HG03378 (cell line): ENCODE measurements around the gene BBS9.
"Not testable (repeated sequence)": the region's sequence is repeated elsewhere in the genome, so short reads cannot be mapped to it uniquely, and the experiment has no call there.

Source experiments
- ATAC-seq: cut with Tn5 transposase; IDR thresholded peaks from one replicate; pipeline ENCODE4 v1.9.1; 2021; ENCODE audit warnings: mild to moderate bottlenecking, moderate library complexity; ENCODE audit not compliant: unreplicated experiment

Gene BBS9

GRCh38 chr7:33192695-33193291, 63.4 kb downstream of the BBS9 start:
- no peak for ATAC-seq

GRCh38 chr7:33193308-33193864, 64.0 kb downstream of the BBS9 start:
- ATAC-seq: peak; percentile 39

DNA sequence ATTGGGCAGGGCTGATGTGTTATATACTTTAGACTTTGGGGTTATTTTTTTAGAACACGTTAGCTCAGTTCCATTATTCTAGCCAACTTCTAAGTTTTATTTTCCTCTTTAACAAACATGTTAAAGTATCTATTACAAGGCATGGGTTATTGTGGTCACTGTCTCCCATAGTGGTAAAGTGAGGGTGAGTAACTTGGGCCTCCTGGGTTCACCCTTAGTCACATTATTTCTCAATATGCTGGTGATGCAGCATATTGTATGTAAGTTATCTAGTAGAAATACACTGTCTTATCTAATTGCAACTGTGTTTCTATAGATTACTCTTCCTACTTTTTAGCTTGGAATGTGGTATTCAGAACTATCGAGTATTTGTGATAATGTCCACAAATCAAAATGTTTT, 65.9 kb downstream of the BBS9 start:
- ATAC-seq: no peak

DNA sequence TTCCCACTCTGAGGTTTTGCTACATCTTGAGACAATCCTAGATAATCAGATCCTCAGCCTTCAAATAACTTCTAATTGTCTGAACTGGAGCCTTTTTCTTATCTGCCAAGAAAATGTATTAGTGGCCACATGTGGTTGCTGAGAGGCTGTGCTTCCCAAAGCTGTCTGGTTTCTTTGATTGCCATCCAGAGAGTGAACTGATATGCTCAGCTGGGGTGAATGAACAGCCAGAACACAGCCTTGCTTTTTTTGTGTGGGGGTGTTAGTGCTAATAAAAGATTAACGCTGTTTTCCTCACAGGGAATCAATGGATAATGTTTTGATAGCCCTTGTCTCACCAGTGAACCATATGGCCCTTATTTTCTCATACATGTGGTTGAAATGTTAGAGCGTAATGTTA, 66.9 kb downstream of the BBS9 start:
- ATAC-seq: no peak

- ATAC-seq: no peak
Observed at GRCh38 chr7:33200282-33200681, 70.9 kb downstream of the BBS9 start.

DNA sequence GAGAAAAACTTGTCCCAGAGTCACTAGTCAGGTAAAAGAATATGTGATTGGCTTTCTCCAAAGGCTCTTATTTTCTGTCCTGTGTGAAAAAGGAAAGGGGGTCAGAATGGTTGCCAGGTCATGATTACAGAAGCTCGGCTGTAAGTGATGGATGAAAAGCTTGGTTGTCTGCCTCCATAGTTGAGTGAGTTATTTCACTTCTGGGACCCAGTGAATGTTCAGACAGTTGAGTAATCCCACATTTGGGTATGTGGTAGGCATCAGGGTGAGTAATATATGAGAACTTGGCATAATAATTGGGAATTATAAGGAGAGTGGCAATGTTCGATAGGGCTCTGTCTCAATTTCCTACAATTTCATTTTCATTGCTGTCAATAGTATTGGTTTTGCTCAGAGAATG, 72.5 kb downstream of the BBS9 start:
- no peak for ATAC-seq

DNA sequence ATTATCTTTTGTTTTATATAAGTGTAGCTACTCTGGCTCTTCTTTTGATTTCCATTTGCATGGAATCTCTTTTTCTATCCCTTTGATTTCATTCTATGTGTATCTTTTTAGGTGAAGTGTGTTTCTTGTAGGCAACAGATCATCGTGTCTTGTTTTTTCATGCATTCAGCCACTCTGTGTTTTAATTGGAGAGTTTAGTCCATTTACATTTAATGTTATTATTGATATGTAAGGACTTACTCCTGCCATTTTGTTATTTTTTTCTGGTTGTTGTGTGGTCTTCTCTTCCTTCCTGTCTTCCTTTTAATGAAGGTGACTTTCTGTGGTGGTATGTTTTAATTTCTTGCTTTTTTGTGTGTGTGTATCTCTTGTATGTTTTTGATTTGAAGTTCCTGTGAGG, 81.6 kb downstream of the BBS9 start:
- no peak for ATAC-seq

DNA sequence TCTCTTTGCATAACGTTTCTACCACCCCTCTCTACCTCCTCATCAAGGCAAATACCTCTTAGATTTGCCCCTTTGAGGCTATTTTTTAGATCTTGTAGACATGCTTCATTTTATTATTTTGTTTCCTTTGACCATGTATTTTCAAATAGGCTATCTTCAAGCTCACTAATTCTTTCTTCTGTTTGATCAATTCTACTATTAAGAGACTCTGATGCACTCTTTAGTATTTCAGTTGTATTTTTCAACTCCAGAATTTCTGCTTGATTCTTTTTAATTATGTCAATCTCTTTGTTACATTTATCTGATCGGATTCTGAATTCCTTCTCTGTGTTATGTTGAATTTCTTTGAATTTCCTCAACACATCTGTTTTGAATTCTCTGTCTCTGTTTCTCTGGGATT, 82.8 kb downstream of the BBS9 start:
- no peak for ATAC-seq

DNA sequence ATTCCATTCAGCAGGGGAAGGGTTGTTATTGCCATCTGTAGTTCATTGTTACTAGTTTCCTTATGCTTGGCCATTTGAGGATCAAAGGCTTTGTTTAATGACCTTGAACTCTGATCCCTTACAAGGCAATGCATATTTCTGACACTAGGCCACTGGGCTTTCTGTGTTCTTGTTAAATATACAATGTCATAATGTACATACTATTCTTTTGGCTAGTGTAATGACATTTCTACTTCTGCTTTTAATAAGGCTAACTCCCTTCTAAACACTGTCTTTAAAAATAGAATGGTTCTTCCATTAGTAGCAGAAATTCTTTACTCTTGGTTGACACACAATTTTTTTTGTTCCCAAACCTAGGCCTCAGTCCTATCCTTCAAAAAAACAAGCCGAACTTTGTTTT, 86.6 kb downstream of the BBS9 start:
- no peak for ATAC-seq

DNA sequence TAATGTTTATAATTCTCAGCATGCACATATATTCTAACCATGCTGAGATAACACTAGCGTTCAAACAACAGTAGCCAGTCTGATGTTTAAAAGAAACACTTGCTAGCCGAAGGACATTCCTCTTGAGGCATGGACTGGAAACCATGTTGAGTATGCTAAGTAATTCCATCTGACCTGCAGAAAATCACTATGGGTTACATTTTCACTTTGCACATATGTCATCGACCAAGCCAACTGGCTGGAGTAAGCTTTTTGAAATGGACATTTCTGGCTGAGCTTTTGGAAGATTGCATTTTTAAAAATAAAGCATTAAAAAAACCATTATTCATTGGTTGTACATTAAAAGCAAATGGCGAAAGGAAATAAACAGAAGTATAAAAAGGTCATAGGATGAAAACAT, 88.2 kb downstream of the BBS9 start:
- ATAC-seq: no peak

GRCh38 chr7:33218841-33219535, 89.6 kb downstream of the BBS9 start:
- not testable (repeated sequence) for ATAC-seq

DNA sequence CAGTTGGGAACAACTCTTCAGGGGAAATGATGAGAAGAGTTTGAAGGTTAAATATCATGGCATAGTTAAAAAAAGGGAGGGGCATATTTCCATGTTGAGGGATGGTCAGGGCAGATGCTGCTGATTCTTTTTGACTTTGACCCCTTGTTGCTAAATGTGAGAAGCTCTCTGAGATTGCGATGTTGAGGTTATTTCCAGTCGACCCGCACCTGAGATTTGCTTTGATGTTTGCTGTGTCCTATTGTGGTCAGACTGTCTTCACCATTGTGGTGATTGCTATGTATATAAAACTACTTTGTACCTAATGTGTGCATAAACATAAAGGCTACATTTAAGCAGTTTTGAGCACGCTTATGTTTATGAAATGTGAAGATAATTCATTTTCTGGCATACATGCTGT, 90.9 kb downstream of the BBS9 start:
- no peak for ATAC-seq

DNA sequence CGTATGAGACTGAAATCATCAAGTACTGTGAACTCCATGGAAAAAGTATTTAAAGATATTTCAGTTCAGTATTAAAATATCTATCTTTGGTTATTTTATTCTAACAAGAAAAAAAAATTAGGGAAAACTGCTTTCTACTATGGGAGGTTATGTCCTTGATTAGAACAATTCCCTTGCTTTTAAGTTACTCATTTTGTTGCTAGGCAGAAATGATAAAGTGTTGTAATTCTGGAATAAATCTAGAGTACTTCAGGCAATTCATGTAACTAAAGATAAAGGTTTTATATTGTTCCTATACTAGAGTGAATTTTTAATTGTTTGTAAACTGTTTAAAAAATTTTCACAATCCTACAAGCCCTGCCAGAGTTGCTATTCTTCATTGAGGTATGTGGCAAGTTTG, 92.0 kb downstream of the BBS9 start:
- ATAC-seq: no peak

- no peak for ATAC-seq
Observed at GRCh38 chr7:33232632-33233145, 103.3 kb downstream of the BBS9 start.

DNA sequence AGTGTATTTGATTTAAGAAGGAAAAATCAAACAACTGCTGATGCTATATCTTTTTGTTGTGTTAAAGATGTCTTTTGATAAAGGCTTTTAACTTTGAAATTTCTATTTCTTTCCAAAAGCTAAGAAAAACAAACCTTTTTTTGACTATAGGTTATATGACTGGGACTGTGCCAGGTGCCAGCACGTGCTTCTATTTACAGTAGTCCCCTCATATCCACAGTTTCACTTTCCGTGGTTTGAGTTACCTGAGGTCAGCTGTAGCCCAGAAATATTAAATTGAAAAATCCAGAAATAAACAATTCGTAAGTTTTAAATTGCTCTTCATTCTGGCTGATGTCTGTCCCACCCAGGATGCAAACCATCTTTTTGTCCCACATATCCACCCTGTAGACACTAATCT, 104.3 kb downstream of the BBS9 start:
- no peak for ATAC-seq

- no peak for ATAC-seq
Observed at GRCh38 chr7:33237036-33237435, 107.7 kb downstream of the BBS9 start.

GRCh38 chr7:33243319-33243881, 114.0 kb downstream of the BBS9 start:
- ATAC-seq: no peak

GRCh38 chr7:33248671-33249070, 119.3 kb downstream of the BBS9 start:
- ATAC-seq: no peak

DNA sequence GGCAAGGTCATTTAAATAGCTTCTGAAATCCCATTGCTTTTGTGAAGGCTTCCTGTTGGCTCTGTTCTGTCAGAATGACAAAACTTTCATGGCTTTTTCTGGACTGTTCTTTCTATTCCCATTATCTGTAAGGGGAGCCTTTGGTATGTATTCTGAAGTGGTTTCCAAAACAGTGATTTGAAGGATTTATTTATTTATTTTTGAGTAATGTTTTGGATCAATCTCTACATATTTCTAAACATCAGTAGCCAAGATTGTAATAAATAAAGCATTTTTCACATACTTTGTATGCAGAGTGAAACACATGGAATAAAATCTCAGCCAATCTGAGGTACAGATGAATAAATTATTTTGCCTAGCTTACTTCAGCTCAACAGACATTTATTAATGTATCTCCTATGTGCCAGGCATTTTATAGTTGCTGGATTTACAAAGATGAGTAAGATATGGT, 121.1 kb downstream of the BBS9 start:
- ATAC-seq: no peak

DNA sequence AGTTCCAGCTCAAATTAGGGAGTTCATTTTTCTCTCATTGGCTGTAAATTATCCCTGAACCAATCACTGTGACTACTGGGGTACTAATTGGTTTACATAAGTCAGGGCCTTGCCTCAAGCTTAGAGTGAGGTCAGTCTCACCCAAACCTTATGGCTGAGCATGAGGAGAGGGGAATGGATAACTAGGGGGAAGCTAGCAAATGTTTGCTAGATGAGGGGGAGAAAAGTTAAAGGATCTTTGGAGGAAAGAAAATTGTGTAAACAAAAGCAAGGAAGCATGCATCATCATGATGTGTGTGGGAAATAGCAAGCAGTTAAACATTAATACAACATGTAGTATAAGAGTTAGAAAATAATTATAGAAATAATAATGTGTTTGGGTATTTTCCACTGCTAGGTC, 121.9 kb downstream of the BBS9 start:
- no peak for ATAC-seq

GRCh38 chr7:33258491-33258951, 129.2 kb downstream of the BBS9 start:
- no peak for ATAC-seq

DNA sequence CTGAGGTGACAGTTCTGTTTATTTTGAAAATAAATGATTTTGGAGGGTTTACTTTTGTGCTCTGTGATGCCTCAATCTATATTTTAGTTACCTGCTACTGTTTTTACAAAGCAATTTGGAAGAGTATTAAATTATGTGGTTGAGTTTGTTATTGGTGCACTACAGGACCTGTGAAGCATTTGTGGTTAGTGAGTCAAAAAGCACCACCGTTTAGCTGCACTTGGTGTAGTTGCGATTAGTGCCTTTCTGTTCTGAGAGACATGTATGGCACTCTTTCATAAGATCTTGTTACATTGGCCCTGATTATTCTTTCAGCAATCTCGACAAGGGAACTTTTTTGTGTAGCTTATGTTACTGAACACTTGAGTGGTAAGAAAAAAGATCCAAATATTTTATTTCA, 132.2 kb downstream of the BBS9 start:
- ATAC-seq: no peak
